HepG2 (cell line): ENCODE data around the gene WDSUB1. TPM values are rescaled to one million over a fixed set of nuclear protein-coding genes. Genes with fewer than 3 reads are reported as not detected.

Source experiments
- ASH2L ChIP-seq: fragments of 300-600, 200-600 bp; sonication (generic); IDR thresholded peaks from 2 replicates; pipeline ENCODE4 v1.7.0; 2017; ENCODE audit warnings: low read depth, mild to moderate bottlenecking, moderate library complexity, mixed read lengths, low read length; ENCODE audit not compliant: insufficient read length
- ATF3 ChIP-seq: sonication (generic); formaldehyde crosslinking; IDR thresholded peaks from 2 replicates; pipeline ENCODE4 v1.4.0; 2020; ENCODE audit warnings: missing genetic modification reagents
- FOSL1 ChIP-seq: sonication (generic); formaldehyde crosslinking; IDR thresholded peaks from 2 replicates; pipeline ENCODE4 v1.9.0; 2021; ENCODE audit warnings: missing genetic modification reagents, borderline replicate concordance
- FOXC1 ChIP-seq: sonication (generic); formaldehyde crosslinking; IDR thresholded peaks from 2 replicates; pipeline ENCODE4 v1.8.0; 2022; ENCODE audit warnings: mild to moderate bottlenecking, missing genetic modification reagents, borderline replicate concordance
- HIC2 ChIP-seq: sonication (generic); formaldehyde crosslinking; IDR thresholded peaks from 2 replicates; pipeline ENCODE4 v1.9.0; 2022; ENCODE audit warnings: low read depth, missing genetic modification reagents
- HMG20A ChIP-seq: IDR thresholded peaks from 2 replicates; pipeline ENCODE4 v1.6.1; 2016; ENCODE audit warnings: borderline replicate concordance
- HNRNPLL ChIP-seq: fragments of 200-400 bp; formaldehyde crosslinking; IDR thresholded peaks from 2 replicates; pipeline ENCODE4 v1.6.1; 2017; ENCODE audit warnings: mild to moderate bottlenecking, low read depth, low read length; ENCODE audit not compliant: poor library complexity, severe bottlenecking
- ISX ChIP-seq: sonication (generic); formaldehyde crosslinking; conservative IDR thresholded peaks from 2 replicates; pipeline ENCODE4 v1.5.0; 2020; ENCODE audit warnings: missing genetic modification reagents
- MAX ChIP-seq: IDR thresholded peaks from 2 replicates; pipeline ENCODE4 v1.6.1; 2012; ENCODE audit warnings: inconsistent platforms
- MTERF4 ChIP-seq: sonication (generic); formaldehyde crosslinking; IDR thresholded peaks from 2 replicates; pipeline ENCODE4 v1.8.0; 2023; ENCODE audit warnings: mild to moderate bottlenecking, missing genetic modification reagents
- RAD51 ChIP-seq: fragments of 450-650 bp; IDR thresholded peaks from 2 replicates; pipeline ENCODE4 v1.6.1; 2016; ENCODE audit warnings: borderline replicate concordance
- RFX3 ChIP-seq: IDR thresholded peaks from 2 replicates; pipeline ENCODE4 v1.6.1; 2016; ENCODE audit warnings: missing biosample characterization, missing genetic modification reagents
- RNF219 ChIP-seq: sonication (generic); formaldehyde crosslinking; IDR thresholded peaks from 2 replicates; pipeline ENCODE4 v1.5.0; 2020; ENCODE audit warnings: mild to moderate bottlenecking, missing genetic modification reagents
- SATB2 ChIP-seq: sonication (generic); formaldehyde crosslinking; IDR thresholded peaks from 2 replicates; pipeline ENCODE4 v1.5.0; 2020; ENCODE audit warnings: missing genetic modification reagents
- TCF7L2 ChIP-seq: IDR thresholded peaks from 2 replicates; pipeline ENCODE4 v1.6.1; 2011; ENCODE audit warnings: mild to moderate bottlenecking, low read depth, low read length, moderate library complexity
- TGIF2 ChIP-seq: IDR thresholded peaks from 2 replicates; pipeline ENCODE4 v1.6.1; 2016; ENCODE audit warnings: control low read depth, missing compliant biosample characterization
- ZBTB42 ChIP-seq: sonication (generic); formaldehyde crosslinking; IDR thresholded peaks from 2 replicates; pipeline ENCODE4 v1.5.0; 2020; ENCODE audit warnings: mild to moderate bottlenecking, missing genetic modification reagents
- ZBTB49 ChIP-seq: sonication (generic); formaldehyde crosslinking; IDR thresholded peaks from 2 replicates; pipeline ENCODE4 v1.4.0; 2020; ENCODE audit warnings: missing genetic modification reagents, borderline replicate concordance
- ZNF180 ChIP-seq: sonication (generic); formaldehyde crosslinking; IDR thresholded peaks from 2 replicates; pipeline ENCODE4 v1.4.0; 2020; ENCODE audit warnings: low read depth, missing genetic modification reagents, borderline replicate concordance
- ZNF816 ChIP-seq: sonication (generic); formaldehyde crosslinking; IDR thresholded peaks from 2 replicates; pipeline ENCODE4 v1.8.0; 2022; ENCODE audit warnings: missing genetic modification reagents, mild to moderate bottlenecking, borderline replicate concordance
- polyA plus RNA-seq, 8 experiments: library from polyadenylated mRNA; depleted of rRNA in 3 of 8; stranded (reverse) in 7 of 8; unstranded in 1 of 8; fragments of >200 nt; fragmentation: Illumina TruSeq in 4 of 8; extraction: Trizol in 4 of 8; gene quantifications; 2 replicates each; pipeline versions ENCODE4 v1.2.1 to v1.2.3, GENCODE V29; 2011 to 2016; ENCODE audit warnings: low read depth in 4 of 8, missing spikeins in 1 of 8, mixed read lengths in 1 of 8; ENCODE audit not compliant: insufficient read depth in 1 of 8
- total RNA-seq, 5 experiments: library from RNA; depleted of rRNA; stranded (reverse); fragments of >200 nt; fragmentation: Illumina TruSeq; extraction: Trizol; gene quantifications; 2 replicates each; pipeline ENCODE4 v1.2.3, GENCODE V29; 2016; ENCODE audit warnings: low read depth in 1 of 5

Gene WDSUB1
- total and polyA plus RNA-seq, 2 of the 13 experiments (the other 11 are each of a cell fraction or from before 2014, with no cell fraction given) = 10.1 to 10.7 TPM

- TF ChIP-seq ZNF816 (CRISPR knock-in tag) (peak; percentile 89; the same call in 1 of the 2 replicates), RAD51 (no peak), HNRNPLL (no peak), MTERF4 (CRISPR knock-in tag) (peak; percentile 97; the same call in 1 of the 2 replicates), HMG20A (CRISPR knock-in tag) (0 out of 2 replicates have a peak, but pooled peaks have one; percentile 12), TCF7L2 (no peak), ASH2L (peak; percentile 89), MAX (peak; percentile 98), ZNF180 (CRISPR knock-in tag) (0 out of 2 replicates have a peak, but pooled peaks have one; percentile 44), HIC2 (CRISPR knock-in tag) (no peak), ZBTB49 (CRISPR knock-in tag) (0 out of 2 replicates have a peak, but pooled peaks have one; percentile 11), RNF219 (CRISPR knock-in tag) (no peak; the same call in 1 of the 2 replicates), ZBTB42 (CRISPR knock-in tag) (peak; percentile 69; the same call in 1 of the 2 replicates), RFX3 (CRISPR knock-in tag) (no peak), FOXC1 (peak; percentile 86), ATF3 (CRISPR knock-in tag) (no peak), SATB2 (CRISPR knock-in tag) (peak; percentile 76), FOSL1 (CRISPR knock-in tag) (0 out of 2 replicates have a peak, but pooled peaks have one; percentile 28), ISX (CRISPR knock-in tag) (no peak; the same call in none of the 2 replicates), TGIF2 (no peak; the same call in 1 of the 2 replicates)
These were observed at the start of gene WDSUB1 (continued) for GRCh38 chr2:159285929-159286708.
